ENCODE results near the gene ANGPTL8.
A peak's percentile ranks its signal among the peaks of the same experiment; 100 is the strongest.

Gene ANGPTL8

GRCh38 chr19:11238041-11238440, 1.4 kb upstream of the ANGPTL8 start:
- no peak for DNase-seq

DNA sequence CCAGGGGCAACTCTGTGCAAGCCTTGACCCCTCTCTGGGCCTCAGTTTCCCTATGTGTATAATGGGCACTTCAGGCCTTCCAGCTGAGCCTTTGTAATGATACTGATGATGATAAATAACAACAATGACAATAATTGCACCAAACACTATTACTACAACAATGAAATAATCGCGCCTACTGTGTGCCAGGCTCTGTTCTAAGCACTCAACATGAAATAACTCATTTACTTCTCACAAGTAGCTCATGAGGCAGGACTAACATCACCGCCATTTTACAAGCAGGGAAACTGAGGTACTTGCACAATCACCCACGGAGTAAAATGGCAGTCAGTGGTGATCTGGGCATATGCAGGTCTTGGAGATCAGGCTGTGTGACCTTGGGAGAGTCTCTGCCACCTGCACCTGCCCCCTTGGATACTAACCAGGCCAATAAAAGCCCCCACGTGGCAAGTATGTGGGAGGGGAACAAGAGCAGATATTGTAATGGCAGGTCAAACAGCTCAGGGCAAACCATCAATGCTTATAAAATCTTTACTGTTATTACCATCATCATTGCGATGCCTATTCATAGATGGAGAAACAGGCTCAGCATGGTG, 540 bp upstream of the ANGPTL8 start:
- no peak for DNase-seq

GRCh38 chr19:11240008-11240444, 607 bp downstream of the ANGPTL8 start:
- no peak for DNase-seq

DNA sequence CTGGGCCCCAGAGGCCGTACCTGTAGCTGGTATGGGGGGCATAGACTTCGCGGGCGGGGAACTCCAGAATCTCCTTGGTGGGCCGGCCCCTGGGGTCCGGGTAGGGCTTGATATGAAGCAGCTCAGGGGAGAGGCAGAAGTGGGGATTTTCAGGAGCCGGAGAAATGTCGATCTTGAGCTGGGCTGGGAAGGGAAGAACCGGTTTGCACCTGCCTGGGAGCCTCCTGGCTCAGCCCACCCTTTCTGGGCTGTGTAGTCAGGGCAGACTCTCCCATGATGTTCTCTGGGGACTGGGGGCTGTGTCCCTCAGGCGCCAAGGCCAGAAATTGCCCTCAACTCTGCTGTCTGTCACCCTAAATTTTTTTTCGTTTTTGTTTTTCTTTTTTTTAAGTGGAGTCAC, 2.6 kb downstream of the ANGPTL8 start:
- DNase-seq: no peak

GRCh38 chr19:11242864-11243797, 3.7 kb downstream of the ANGPTL8 start:
- DNase-seq: peak; percentile 66

- DNase-seq: no peak
Measured at GRCh38 chr19:11243798-11244169, 4.4 kb downstream of the ANGPTL8 start.

- DNase-seq: no peak
Measured at GRCh38 chr19:11244846-11245589, 5.6 kb downstream of the ANGPTL8 start.

DNA sequence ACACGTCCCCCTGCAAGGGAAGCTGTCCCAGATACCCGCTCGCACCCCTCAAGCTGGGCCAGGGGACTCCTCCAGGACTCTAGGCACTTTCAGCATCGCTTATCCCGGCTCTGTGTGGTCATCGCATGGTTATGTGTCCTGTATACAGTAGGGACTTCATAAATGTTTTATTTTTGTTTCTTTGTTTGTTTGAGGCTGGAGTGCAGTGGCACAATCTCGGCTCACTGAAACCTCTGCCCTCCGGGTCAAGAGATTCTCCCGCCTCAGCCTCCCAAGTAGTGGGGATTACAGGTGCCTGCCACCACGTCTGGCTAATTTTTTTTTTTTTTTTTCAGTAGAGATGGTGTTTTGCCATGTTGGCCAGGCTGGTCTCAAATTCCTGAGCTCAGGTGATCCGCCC, 7.5 kb downstream of the ANGPTL8 start:
- DNase-seq: no peak

- no peak for DNase-seq
Measured at GRCh38 chr19:11247391-11247790, 8.0 kb downstream of the ANGPTL8 start.

- DNase-seq: no peak
Measured at GRCh38 chr19:11247934-11248333, 8.5 kb downstream of the ANGPTL8 start.

DNA sequence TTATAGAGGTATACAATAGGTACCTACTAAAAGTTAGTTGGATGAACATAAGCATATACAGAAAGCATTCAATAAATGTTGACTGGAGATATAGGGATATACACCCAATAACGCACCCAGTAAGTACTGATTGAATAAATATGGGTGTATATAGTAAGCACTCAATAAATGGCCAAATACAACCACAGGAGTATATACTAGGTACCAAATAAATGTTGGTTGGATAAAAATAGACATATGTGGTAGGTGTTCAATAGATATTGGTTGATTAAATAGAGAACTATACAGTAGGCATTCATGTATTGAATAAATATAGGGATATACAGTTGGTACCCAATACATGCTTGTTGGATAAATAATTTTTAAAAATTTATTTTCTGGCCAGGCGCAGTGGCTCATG, 9.4 kb downstream of the ANGPTL8 start:
- no peak for DNase-seq

- DNase-seq: no peak
Measured at GRCh38 chr19:11251217-11251616, 11.8 kb downstream of the ANGPTL8 start.

- DNase-seq: no peak
Measured at GRCh38 chr19:11251650-11252314, 12.4 kb downstream of the ANGPTL8 start.

DNA sequence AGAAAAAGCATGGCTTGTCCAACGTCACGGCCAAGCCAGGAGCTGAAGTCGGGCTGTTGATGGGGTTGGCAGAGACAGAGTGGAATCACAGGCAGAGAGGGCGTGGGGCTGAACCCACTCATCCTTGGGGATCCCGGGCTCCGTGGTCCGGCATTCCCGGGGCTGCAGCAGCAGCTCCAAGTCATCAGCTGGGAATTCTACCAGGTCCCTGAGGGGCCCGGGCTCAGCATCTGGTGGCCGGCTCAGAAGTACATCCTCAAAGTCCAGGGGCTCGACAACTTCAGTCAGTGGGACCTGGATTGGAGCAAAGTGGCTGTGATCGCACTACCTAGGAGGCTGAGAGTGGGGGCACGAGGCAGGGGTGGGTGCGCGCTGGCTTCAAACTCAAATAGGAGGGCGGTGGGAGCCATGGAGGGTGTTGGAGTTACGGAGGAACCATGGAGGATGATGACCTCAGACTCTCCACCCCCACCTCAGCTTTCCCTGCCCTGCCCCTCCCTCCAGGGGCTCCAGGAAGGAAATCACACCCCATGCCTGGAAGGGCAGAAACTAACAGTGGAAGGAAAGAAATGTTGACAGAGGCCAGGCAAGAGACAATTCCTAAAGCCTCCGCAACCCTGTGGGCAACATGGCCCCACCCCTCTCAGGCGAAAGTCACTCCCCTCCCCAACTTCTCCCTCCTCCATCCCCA, 13.4 kb downstream of the ANGPTL8 start:
- no peak for DNase-seq

DNA sequence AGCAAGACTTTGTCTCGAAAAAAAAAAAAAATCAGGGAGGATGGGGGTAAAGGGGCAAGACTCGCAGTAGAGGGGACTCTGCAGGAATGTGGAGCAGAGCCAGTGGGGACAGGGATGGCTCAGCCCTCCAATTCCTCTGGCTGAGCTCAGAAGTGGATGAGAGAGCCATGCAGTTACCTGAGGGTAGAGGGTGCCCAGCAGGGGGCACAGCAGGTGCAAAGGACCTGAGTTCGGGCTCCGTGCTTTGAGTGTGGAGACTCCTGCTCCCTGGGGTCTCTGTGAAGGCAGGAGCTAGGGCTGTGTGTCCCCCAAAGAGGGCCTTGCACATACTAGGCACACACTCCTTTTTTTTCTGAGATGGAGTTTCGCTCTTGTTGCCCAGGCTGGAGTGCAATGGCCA, 15.2 kb downstream of the ANGPTL8 start:
- peak; percentile 17 for DNase-seq

- DNase-seq: no peak
Measured at GRCh38 chr19:11256189-11256588, 16.8 kb downstream of the ANGPTL8 start.

DNA sequence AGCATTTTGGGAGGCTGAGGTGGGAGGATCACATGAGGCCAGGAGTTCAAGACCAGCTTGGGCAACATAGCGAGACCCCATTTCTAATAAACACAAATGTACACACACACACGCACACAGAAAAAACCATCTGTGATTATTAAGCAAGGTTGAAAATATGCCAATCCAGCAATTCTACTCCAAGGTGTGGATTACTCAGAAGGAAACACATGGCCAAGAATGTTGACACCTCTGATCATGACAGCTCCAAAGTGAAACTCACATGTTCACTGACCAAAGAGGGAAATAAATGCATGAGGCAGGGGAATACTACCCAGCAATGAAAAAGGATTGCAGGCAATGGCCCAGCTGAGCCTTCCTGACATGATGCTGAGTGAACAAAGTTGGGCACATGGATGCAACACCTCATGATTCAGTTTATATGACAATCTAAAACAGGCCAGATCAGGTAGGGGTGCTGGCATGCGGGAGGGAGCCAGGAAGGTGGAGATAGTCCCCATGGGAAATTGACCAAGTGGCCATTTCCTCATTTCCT, 18.5 kb downstream of the ANGPTL8 start:
- DNase-seq: no peak

DNA sequence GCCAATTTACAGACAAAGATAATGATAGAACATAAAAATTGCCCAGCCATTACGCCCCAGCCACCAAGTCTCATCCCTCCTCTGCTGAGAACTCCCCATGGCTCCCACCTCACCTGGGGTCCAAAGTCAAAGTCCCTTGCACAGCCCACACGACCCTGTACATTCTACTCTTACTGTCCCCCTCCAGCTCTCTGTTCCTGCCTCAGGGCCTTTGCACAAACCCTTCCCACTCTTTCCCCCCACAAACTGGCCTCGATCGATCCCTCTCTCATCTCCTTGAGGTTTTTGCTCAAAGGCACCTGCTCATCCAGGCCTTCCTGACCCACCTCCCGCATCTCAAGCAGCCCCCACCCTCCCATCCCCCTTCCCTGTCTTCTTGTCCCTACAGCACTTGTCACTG, 21.6 kb downstream of the ANGPTL8 start:
- no peak for DNase-seq

DNA sequence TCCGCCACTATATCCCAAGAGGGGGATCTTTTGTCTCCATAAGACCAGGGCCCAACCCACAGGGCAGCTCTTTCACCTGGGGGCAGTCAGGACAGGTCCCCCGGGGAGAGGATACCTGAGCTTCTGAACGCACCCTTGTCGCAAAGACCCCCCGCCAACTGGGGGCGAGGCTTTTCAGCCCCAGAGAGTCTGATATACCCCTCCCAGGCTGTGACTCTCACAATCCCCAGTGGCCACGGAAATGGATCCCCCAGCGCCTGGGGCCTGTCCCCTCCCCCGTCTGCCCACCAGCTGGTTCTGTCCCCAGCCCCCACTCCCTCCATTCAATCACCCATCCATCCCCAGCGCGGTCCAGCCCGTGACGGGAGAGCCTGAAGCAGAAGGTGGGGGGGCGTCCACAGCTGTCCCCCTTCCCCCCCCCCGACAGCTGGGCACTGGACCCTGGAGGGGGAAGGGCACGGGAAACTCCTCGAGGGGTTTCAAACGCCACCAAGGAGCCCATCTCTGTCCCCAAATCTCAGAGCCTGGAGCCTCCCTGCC, 22.1 kb downstream of the ANGPTL8 start:
- DNase-seq: no peak

- peak; percentile 60 for DNase-seq
Measured at GRCh38 chr19:11261971-11262839, 22.8 kb downstream of the ANGPTL8 start, which contains the start of gene DOCK6. Gene DOCK6 (minus strand): TSS chr19:11262524. CDS start chr19:11262440, 84 bp downstream.

GRCh38 chr19:11263726-11264125, 24.3 kb downstream of the ANGPTL8 start:
- DNase-seq: no peak

Measured in DMS53 (cell line).